GM12878 (cell line): ENCODE data around the gene NAT8L. TPM values are rescaled to one million over a fixed set of nuclear protein-coding genes. Genes with fewer than 3 reads are reported as not detected.

ENCODE experiments used
- ATAC-seq: fragments of 200-7000 bp; cut with Tn5 transposase; 3 replicates; pipeline ENCODE4 v1.9.1; 2020; ENCODE audit warnings: mild to moderate bottlenecking, moderate library complexity
- BruUV-seq: library from RNA; stranded (reverse); fragments of 400-500 nt; replicated peaks from 2 replicates; lab custom pipeline; 2021; lab: Mats Ljungman, UMichigan
- CTCF ChIA-PET: fragments of 300-600 bp; sonication (Branson Sonifier 250); formaldehyde crosslinking; extraction: SDS; loops from one replicate; lab custom pipeline; 2021; ENCODE audit warnings: inconsistent platforms; lab: Yijun Ruan, JAX
- POLR2A ChIA-PET: fragments of 350-600 bp; formaldehyde crosslinking; extraction: SDS; loops from one replicate; lab custom pipeline; 2021; ENCODE audit warnings: inconsistent platforms; lab: Charles Lee
- RAD21 ChIA-PET: fragments of 300-600 bp; sonication (Branson Sonifier 250); formaldehyde crosslinking; loops from one replicate; lab custom pipeline; 2023; ENCODE audit warnings: antibody characterized with exemption; ENCODE audit not compliant: unreplicated experiment; lab: Charles Lee
- SMC1A ChIA-PET: fragments of 300-600 bp; sonication (Branson Sonifier 250); formaldehyde crosslinking; loops from one replicate; lab custom pipeline; 2023; ENCODE audit not compliant: unreplicated experiment, uncharacterized antibody; lab: Charles Lee
- DNase-seq: peaks from one replicate; pipeline ENCODE4 v3.0.0-alpha.2; 2011; ENCODE audit warnings: low read depth, low spot score
- FAIRE-seq: peaks from 3 replicates; lab custom pipeline; 2011; peaks lifted over from hg19 to GRCh38; lab: Jason Lieb, UNC
- H2AFZ ChIP-seq: 2 replicates; pipeline ENCODE4 v1.6.0; 2011; ENCODE audit warnings: low read depth, low read length, control low read depth; ENCODE audit not compliant: control insufficient read depth
- H3K27ac ChIP-seq: 2 replicates; pipeline ENCODE4 v1.5.1; 2011; ENCODE audit warnings: control low read depth; ENCODE audit not compliant: control insufficient read depth, insufficient read depth
- H3K27me3 ChIP-seq, 2 experiments: replicated peaks in 1 of 2; 2 replicates each; pipeline versions ENCODE4 v1.6.0 to v1.6.1; 2011; ENCODE audit warnings: low read length in 1 of 2; ENCODE audit not compliant: control insufficient read depth in 2 of 2, insufficient read depth in 2 of 2
- H3K36me3 ChIP-seq, 2 experiments: 2 replicates each; pipeline ENCODE4 v1.5.1; 2011; ENCODE audit warnings: low read length in 1 of 2; ENCODE audit not compliant: control insufficient read depth in 2 of 2, insufficient read depth in 2 of 2
- H3K4me1 ChIP-seq: 2 replicates; pipeline ENCODE4 v1.6.1; 2011; ENCODE audit warnings: mild to moderate bottlenecking, low read length, moderate library complexity, mixed read lengths; ENCODE audit not compliant: control insufficient read depth, insufficient read depth
- H3K4me2 ChIP-seq: 2 replicates; pipeline ENCODE4 v1.6.0; 2011; ENCODE audit warnings: control low read depth; ENCODE audit not compliant: control insufficient read depth, insufficient read depth
- H3K4me3 ChIP-seq: fragments of 200-600 bp; sonication (generic); 2 replicates; pipeline ENCODE4 v1.5.1; 2016
- H3K79me2 ChIP-seq: 2 replicates; pipeline ENCODE4 v1.6.0; 2011; ENCODE audit warnings: low read length; ENCODE audit not compliant: control insufficient read depth, insufficient read depth
- H3K9ac ChIP-seq: 2 replicates; pipeline ENCODE4 v1.8.0; 2011; ENCODE audit warnings: low read length, control low read depth, mixed read lengths; ENCODE audit not compliant: control insufficient read depth, insufficient read depth
- H3K9me3 ChIP-seq: replicated peaks from 3 replicates; pipeline ENCODE4 v1.5.1; 2011; ENCODE audit warnings: mild to moderate bottlenecking, low read length; ENCODE audit not compliant: control insufficient read depth, insufficient read depth
- H4K20me1 ChIP-seq: 2 replicates; pipeline ENCODE4 v1.6.0; 2011; ENCODE audit not compliant: control insufficient read depth, insufficient read depth
- ASH2L ChIP-seq: fragments of 300-600, 200-600 bp; sonication (generic); IDR thresholded peaks from 2 replicates; pipeline ENCODE4 v1.6.1; 2017; ENCODE audit warnings: low read depth, mild to moderate bottlenecking, borderline replicate concordance
- CBX5 ChIP-seq: sonication (generic); IDR thresholded peaks from 2 replicates; pipeline ENCODE4 v1.6.1; 2016; ENCODE audit warnings: low read depth, moderate library complexity, mild to moderate bottlenecking, inconsistent platforms
- EZH2 ChIP-seq: IDR thresholded peaks from 2 replicates; pipeline ENCODE4 v1.6.1; 2012; ENCODE audit warnings: low read depth, mild to moderate bottlenecking, control low read depth, inconsistent platforms, low read length, borderline replicate concordance; ENCODE audit not compliant: control insufficient read depth
- HDAC6 ChIP-seq: fragments of 200-600 bp; sonication (generic); IDR thresholded peaks from one replicate; pipeline ENCODE4 v1.8.0; 2017; ENCODE audit warnings: antibody characterized with exemption; ENCODE audit not compliant: unreplicated experiment
- IRF5 ChIP-seq: fragments of 450-650 bp; IDR thresholded peaks from 2 replicates; pipeline ENCODE4 v1.6.1; 2017; ENCODE audit warnings: borderline replicate concordance
- RAD51 ChIP-seq: fragments of 450-650 bp; IDR thresholded peaks from 2 replicates; pipeline ENCODE4 v1.6.1; 2016; ENCODE audit warnings: moderate library complexity, mild to moderate bottlenecking, inconsistent platforms
- ZNF24 ChIP-seq: fragments of 450-650 bp; IDR thresholded peaks from 2 replicates; pipeline ENCODE4 v1.6.1; 2017; ENCODE audit warnings: antibody characterized with exemption, mild to moderate bottlenecking
- ZNF622 ChIP-seq: fragments of 450-650 bp; IDR thresholded peaks from 2 replicates; pipeline ENCODE4 v1.6.1; 2017; ENCODE audit warnings: mild to moderate bottlenecking, inconsistent platforms
- WGBS: methylation state at CpG from one replicate; pipeline ENCODE4 v1.1.6; 2016; ENCODE audit warnings: low lambda C conversion rate; ENCODE audit not compliant: insufficient replicate concordance, insufficient coverage; ENCODE audit errors: missing lambda C conversion rate; 5-methylcytosine and 5-hydroxymethylcytosine counted together
- in situ Hi-C: fragments of 300-500 bp; cut with MboI; formaldehyde crosslinking; loops from 9 replicates; pipeline ENCODE4 v1.14.3; 2018; ENCODE audit warnings: mixed read lengths
- intact Hi-C: fragments of 100-400 bp; cut with micrococcal nuclease; formaldehyde crosslinking; loops from one replicate; pipeline ENCODE4 v1.14.2; 2022; ENCODE audit not compliant: unreplicated experiment
- polyA plus RNA-seq, 11 experiments: library from polyadenylated mRNA; depleted of rRNA in 4 of 11; unstranded in 6 of 11; stranded (reverse) in 5 of 11; fragments of >200 nt; fragmentation: Nextera tagmentation in 4 of 11; fragmentation: Illumina TruSeq in 1 of 11; extraction: Ambion mirVana in 4 of 11; extraction: Trizol in 1 of 11; gene quantifications; 1 replicate in 1 of 11; 2 replicates in 10 of 11; pipeline versions ENCODE4 v1.2.1 to v1.2.3, GENCODE V29; 2011 to 2016; ENCODE audit warnings: inconsistent platforms in 2 of 11, missing spikeins in 2 of 11, low read depth in 1 of 11
- total RNA-seq, 4 experiments: library from RNA; depleted of rRNA in 3 of 4; stranded (reverse); fragments of >200 nt in 3 of 4; fragmentation: Illumina TruSeq in 1 of 4; extraction: Trizol in 1 of 4; gene quantifications; 2 replicates each; pipeline versions ENCODE4 v1.2.1 to v1.2.3, GENCODE V29; 2013 to 2021
- TF ChIP-seq, protein P1 (sequence below): fragments of 450-650 bp; IDR thresholded peaks from 2 replicates; pipeline ENCODE4 v1.6.1; 2016; ENCODE audit warnings: mild to moderate bottlenecking, moderate library complexity, borderline replicate concordance
- TF ChIP-seq, protein P2 (sequence below): fragments of 450-650 bp; IDR thresholded peaks from 2 replicates; pipeline ENCODE4 v1.6.1; 2017; ENCODE audit warnings: antibody characterized with exemption, mild to moderate bottlenecking, moderate library complexity
- TF ChIP-seq, protein P3 (sequence below): IDR thresholded peaks from 2 replicates; pipeline ENCODE4 v1.6.1; 2012; ENCODE audit warnings: low read depth, low read length, improper control_type of control experiment

The NAT8L gene
- total and polyA plus RNA-seq, 10 of the 15 experiments (the other 5 are each of a cell fraction or from before 2014, with no cell fraction given), result 0.01 to 0.31 (median 0.11) TPM; not detected in 5

DNA sequence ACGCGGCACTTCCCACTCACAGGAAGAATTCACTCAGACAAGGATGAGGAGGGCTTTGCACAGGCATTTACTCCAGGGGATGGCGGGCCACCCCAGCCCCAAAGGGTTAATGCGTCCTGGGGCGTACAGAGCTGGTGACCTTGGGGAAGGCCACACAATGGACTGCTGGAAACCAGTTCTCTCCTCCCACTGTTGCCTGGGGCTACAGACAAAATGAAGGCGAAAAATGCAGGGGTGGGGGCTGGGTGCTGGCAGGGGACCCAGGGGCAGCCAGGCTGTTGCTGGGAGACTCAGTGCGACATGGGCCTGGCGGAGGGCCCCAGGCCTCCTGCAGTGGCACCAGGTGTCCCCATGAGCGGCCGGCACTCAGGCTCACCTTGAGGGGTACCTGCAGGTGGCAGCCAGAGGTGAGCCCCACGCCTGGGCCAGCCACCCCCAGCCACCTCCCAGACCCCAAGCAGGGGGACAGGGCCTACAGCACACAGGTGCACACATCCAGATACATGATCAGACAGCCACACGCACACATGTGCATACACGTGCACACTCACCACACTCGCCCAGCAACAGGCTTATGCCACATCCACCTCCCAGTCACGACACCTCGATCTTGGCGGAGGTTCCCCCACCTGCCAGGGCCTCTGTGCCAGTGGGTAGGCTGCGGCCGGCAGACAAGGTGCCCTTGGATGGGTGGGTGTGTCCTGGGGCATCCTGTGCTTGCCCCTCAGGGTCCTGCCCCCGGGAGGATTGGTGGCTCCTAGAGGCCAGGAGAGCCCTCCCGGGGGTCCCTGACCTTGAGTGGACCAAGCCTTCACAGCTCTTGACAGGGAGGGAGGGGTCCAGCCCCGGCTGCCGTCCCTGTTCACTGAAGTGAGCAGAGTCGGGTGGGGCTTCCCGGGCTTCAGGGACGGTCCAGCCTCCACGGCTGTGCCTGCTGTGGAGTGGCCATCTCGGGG is 13.1 kb downstream of the NAT8L start:
- Histone ChIP-seq H3K4me2 (no peak overlapping the region), H3K9ac (no peak overlapping the region), H4K20me1 (no peaks in the 10 kb centered on the region), H3K27me3 (no peaks in the 10 kb centered on the region), H3K79me2 (no peaks in the 10 kb centered on the region), H3K4me3 (no peak overlapping the region), H3K9me3 (no peaks in the 10 kb centered on the region), H2AFZ (no peak overlapping the region), H3K4me1 (no peaks in the 10 kb centered on the region), H3K36me3 (no peaks in the 10 kb centered on the region), H3K27ac (no peak overlapping the region)
- in situ Hi-C loops, result no loop called here
- no peak for DNase-seq
- RAD21 ChIA-PET, result no interaction called here
- SMC1A ChIA-PET, result no interaction called here
- POLR2A ChIA-PET, result interaction anchor here (0.6 kb wide), 1 partner anchor 415 kb away, joined by 4 read pairs; no protein-coding TSS in a partner anchor
- no TSS peak for BruUV-seq
- WGBS, result 28% methylated on average over 27 of the region's 28 CpGs
- CTCF ChIA-PET, result no interaction called here
- no peak for ATAC-seq
- intact Hi-C loops, result no loop called here
- FAIRE-seq, result no peak
- TF ChIP-seq HDAC6, result no peak
- TF ChIP-seq, protein P1, sequence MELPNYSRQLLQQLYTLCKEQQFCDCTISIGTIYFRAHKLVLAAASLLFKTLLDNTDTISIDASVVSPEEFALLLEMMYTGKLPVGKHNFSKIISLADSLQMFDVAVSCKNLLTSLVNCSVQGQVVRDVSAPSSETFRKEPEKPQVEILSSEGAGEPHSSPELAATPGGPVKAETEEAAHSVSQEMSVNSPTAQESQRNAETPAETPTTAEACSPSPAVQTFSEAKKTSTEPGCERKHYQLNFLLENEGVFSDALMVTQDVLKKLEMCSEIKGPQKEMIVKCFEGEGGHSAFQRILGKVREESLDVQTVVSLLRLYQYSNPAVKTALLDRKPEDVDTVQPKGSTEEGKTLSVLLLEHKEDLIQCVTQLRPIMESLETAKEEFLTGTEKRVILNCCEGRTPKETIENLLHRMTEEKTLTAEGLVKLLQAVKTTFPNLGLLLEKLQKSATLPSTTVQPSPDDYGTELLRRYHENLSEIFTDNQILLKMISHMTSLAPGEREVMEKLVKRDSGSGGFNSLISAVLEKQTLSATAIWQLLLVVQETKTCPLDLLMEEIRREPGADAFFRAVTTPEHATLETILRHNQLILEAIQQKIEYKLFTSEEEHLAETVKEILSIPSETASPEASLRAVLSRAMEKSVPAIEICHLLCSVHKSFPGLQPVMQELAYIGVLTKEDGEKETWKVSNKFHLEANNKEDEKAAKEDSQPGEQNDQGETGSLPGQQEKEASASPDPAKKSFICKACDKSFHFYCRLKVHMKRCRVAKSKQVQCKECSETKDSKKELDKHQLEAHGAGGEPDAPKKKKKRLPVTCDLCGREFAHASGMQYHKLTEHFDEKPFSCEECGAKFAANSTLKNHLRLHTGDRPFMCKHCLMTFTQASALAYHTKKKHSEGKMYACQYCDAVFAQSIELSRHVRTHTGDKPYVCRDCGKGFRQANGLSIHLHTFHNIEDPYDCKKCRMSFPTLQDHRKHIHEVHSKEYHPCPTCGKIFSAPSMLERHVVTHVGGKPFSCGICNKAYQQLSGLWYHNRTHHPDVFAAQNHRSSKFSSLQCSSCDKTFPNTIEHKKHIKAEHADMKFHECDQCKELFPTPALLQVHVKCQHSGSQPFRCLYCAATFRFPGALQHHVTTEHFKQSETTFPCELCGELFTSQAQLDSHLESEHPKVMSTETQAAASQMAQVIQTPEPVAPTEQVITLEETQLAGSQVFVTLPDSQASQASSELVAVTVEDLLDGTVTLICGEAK, result no peak
- no peak for TF ChIP-seq CBX5
- no peak for TF ChIP-seq ASH2L
- no peak for TF ChIP-seq IRF5
- TF ChIP-seq ZNF622, result no peak
- TF ChIP-seq, protein P2, sequence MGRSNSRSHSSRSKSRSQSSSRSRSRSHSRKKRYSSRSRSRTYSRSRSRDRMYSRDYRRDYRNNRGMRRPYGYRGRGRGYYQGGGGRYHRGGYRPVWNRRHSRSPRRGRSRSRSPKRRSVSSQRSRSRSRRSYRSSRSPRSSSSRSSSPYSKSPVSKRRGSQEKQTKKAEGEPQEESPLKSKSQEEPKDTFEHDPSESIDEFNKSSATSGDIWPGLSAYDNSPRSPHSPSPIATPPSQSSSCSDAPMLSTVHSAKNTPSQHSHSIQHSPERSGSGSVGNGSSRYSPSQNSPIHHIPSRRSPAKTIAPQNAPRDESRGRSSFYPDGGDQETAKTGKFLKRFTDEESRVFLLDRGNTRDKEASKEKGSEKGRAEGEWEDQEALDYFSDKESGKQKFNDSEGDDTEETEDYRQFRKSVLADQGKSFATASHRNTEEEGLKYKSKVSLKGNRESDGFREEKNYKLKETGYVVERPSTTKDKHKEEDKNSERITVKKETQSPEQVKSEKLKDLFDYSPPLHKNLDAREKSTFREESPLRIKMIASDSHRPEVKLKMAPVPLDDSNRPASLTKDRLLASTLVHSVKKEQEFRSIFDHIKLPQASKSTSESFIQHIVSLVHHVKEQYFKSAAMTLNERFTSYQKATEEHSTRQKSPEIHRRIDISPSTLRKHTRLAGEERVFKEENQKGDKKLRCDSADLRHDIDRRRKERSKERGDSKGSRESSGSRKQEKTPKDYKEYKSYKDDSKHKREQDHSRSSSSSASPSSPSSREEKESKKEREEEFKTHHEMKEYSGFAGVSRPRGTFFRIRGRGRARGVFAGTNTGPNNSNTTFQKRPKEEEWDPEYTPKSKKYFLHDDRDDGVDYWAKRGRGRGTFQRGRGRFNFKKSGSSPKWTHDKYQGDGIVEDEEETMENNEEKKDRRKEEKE, result no peak
- TF ChIP-seq RAD51, result no peak
- TF ChIP-seq, protein P3, sequence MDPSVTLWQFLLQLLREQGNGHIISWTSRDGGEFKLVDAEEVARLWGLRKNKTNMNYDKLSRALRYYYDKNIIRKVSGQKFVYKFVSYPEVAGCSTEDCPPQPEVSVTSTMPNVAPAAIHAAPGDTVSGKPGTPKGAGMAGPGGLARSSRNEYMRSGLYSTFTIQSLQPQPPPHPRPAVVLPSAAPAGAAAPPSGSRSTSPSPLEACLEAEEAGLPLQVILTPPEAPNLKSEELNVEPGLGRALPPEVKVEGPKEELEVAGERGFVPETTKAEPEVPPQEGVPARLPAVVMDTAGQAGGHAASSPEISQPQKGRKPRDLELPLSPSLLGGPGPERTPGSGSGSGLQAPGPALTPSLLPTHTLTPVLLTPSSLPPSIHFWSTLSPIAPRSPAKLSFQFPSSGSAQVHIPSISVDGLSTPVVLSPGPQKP, result no peak
- no peak for TF ChIP-seq ZNF24
- TF ChIP-seq EZH2, result no peak
